ENCODE data around the gene TUBGCP5. TPM values are rescaled to one million over a fixed set of nuclear protein-coding genes. Genes with fewer than 3 reads are reported as not detected.

Gene TUBGCP5
- total RNA-seq, 4 donors from 2014 or later = 11.6 to 18.2 (median 13.6) TPM

GRCh38 chr15:22960556-22960955 is 78.8 kb downstream of the TUBGCP5 start:
- no peak for TF ChIP-seq CTCF (IDR thresholded peaks at IDR 0.05 in 4 of 5, conservative IDR thresholded peaks at IDR 0.05 in 1 of 5)
- TF ChIP-seq POLR2A (IDR thresholded peaks at IDR 0.05) = no peak
- ATAC-seq = no peak
- in situ Hi-C loops (cut with MboI; ENCODE audit: low sequenced_read_pairs in 4 of 4) = no loop called here
- H3K36me3 ChIP-seq = no peaks in the 10 kb centered on the region
- no peaks in the 10 kb centered on the region for H3K27me3 ChIP-seq
- H3K9me3 ChIP-seq = no peaks in the 10 kb centered on the region
- intact Hi-C loops (cut with DNase I; ENCODE audit: low total_unique reads) = no loop called here
- H3K4me3 ChIP-seq = no peak overlapping the region
- H3K27ac ChIP-seq = peak overlapping the region in 3 of 4 donors; percentile 10 to 52 (median 40)
- peaks cover 52% of the 10 kb centered on the region in 2 donors for H3K4me1 ChIP-seq
- DNase-seq = no peak

GRCh38 chr15:22960126-22960525 is 79.2 kb downstream of the TUBGCP5 start:
- intact Hi-C loops (cut with DNase I; ENCODE audit: low total_unique reads) (no loop called here), in situ Hi-C loops (cut with MboI; ENCODE audit: low sequenced_read_pairs in 4 of 4) (no loop called here)
- Histone ChIP-seq H3K36me3 (no peaks in the 10 kb centered on the region), H3K27me3 (no peaks in the 10 kb centered on the region), H3K4me3 (no peak overlapping the region), H3K4me1 (peaks cover 56% of the 10 kb centered on the region in 2 donors), H3K27ac (peak overlapping the region; percentile 18 to 52 (median 40)), H3K9me3 (no peaks in the 10 kb centered on the region)
- DNase-seq (no peak), ATAC-seq (no peak)
- TF ChIP-seq CTCF (IDR thresholded peaks at IDR 0.05 in 4 of 5, conservative IDR thresholded peaks at IDR 0.05 in 1 of 5) (no peak), POLR2A (IDR thresholded peaks at IDR 0.05) (no peak)

- Histone ChIP-seq H3K9me3 (no peaks in the 10 kb centered on the region), H3K27me3 (no peaks in the 10 kb centered on the region), H3K27ac (peak overlapping the region; percentile 18 to 52 (median 40)), H3K4me1 (peaks cover 57 to 58% of the 10 kb centered on the region in 2 donors), H3K4me3 (no peak overlapping the region), H3K36me3 (no peaks in the 10 kb centered on the region)
- intact Hi-C loops (cut with DNase I; ENCODE audit: low total_unique reads) (no loop called here), in situ Hi-C loops (cut with MboI; ENCODE audit: low sequenced_read_pairs in 4 of 4) (no loop called here)
- DNase-seq = no peak
- no peak for ATAC-seq
- TF ChIP-seq POLR2A (IDR thresholded peaks at IDR 0.05) (no peak), CTCF (IDR thresholded peaks at IDR 0.05 in 4 of 5, conservative IDR thresholded peaks at IDR 0.05 in 1 of 5) (no peak)
Observed at GRCh38 chr15:22959321-22960101, 79.9 kb downstream of the TUBGCP5 start.

GRCh38 chr15:22958487-22959280 is 80.7 kb downstream of the TUBGCP5 start:
- no peak for DNase-seq
- H3K4me1 ChIP-seq = peaks cover 50 to 51% of the 10 kb centered on the region in 2 donors

More at GRCh38 chr15:22958487-22959280, 80.7 kb downstream of the TUBGCP5 start:
- H3K27me3 ChIP-seq = no peaks in the 10 kb centered on the region
- H3K4me3 ChIP-seq = no peak overlapping the region
- in situ Hi-C loops (cut with MboI; ENCODE audit: low sequenced_read_pairs in 4 of 4) = no loop called here
- no peaks in the 10 kb centered on the region for H3K36me3 ChIP-seq
- no peak for TF ChIP-seq POLR2A (IDR thresholded peaks at IDR 0.05)
- TF ChIP-seq CTCF (IDR thresholded peaks at IDR 0.05 in 4 of 5, conservative IDR thresholded peaks at IDR 0.05 in 1 of 5) = no peak
- no peaks in the 10 kb centered on the region for H3K9me3 ChIP-seq
- intact Hi-C loops (cut with DNase I; ENCODE audit: low total_unique reads) = no loop called here
- ATAC-seq = no peak
- H3K27ac ChIP-seq = peak overlapping the region in 1 of 4 donors; percentile 29
